GM23338 (cell line): Measurements from ENCODE around the gene WDR45B. TPM values are rescaled to one million over a fixed set of nuclear protein-coding genes. Genes with fewer than 3 reads are reported as not detected.

Experiments used
- ATAC-seq: fragments of 200-7000 bp; cut with Tn5 transposase; 3 replicates; pipeline ENCODE4 v1.9.1; 2020
- DNase-seq: peaks from one replicate; pipeline ENCODE4 v3.0.0-alpha.2; 2015; ENCODE audit warnings: low spot score
- H2AFZ ChIP-seq: fragments of 200-600 bp; sonication (generic); 2 replicates; pipeline ENCODE4 v1.8.0; 2016; ENCODE audit warnings: antibody characterized with exemption, mild to moderate bottlenecking, moderate library complexity
- H3F3A ChIP-seq: fragments of 200-600 bp; sonication (generic); replicated peaks from 2 replicates; pipeline ENCODE4 v1.8.0; 2017; ENCODE audit warnings: antibody characterized with exemption, mixed run types, low read depth
- H3K27ac ChIP-seq: fragments of 200-600 bp; sonication (generic); 2 replicates; pipeline ENCODE4 v1.6.1; 2016; ENCODE audit warnings: low read depth
- H3K27me3 ChIP-seq: fragments of 200-600 bp; sonication (generic); 2 replicates; pipeline ENCODE4 v1.8.0; 2016; ENCODE audit warnings: mild to moderate bottlenecking, mixed run types, moderate library complexity; ENCODE audit not compliant: insufficient read depth
- H3K36me3 ChIP-seq: fragments of 200-600 bp; sonication (generic); 2 replicates; pipeline ENCODE4 v1.8.0; 2016; ENCODE audit warnings: mild to moderate bottlenecking; ENCODE audit not compliant: insufficient read depth
- H3K4me1 ChIP-seq: fragments of 200-600 bp; sonication (generic); 2 replicates; pipeline ENCODE4 v1.8.0; 2016; ENCODE audit warnings: mild to moderate bottlenecking, moderate library complexity; ENCODE audit not compliant: insufficient read depth
- H3K4me2 ChIP-seq: fragments of 200-600 bp; sonication (generic); 2 replicates; pipeline ENCODE4 v1.7.1; 2017; ENCODE audit warnings: mixed run types
- H3K4me3 ChIP-seq: fragments of 200-600 bp; sonication (generic); 2 replicates; pipeline ENCODE4 v1.6.1; 2016; ENCODE audit warnings: mixed run types
- H3K79me2 ChIP-seq: fragments of 200-600 bp; sonication (generic); replicated peaks from 2 replicates; pipeline ENCODE4 v1.8.0; 2017; ENCODE audit warnings: mild to moderate bottlenecking; ENCODE audit not compliant: insufficient read depth
- H3K9me2 ChIP-seq: fragments of 200-600 bp; sonication (generic); 2 replicates; pipeline ENCODE4 v1.8.0; 2017; ENCODE audit not compliant: insufficient read depth
- H4K20me1 ChIP-seq: fragments of 200-600 bp; sonication (generic); replicated peaks from 2 replicates; pipeline ENCODE4 v1.8.0; 2017; ENCODE audit warnings: mild to moderate bottlenecking; ENCODE audit not compliant: insufficient read depth
- H3K27ac Mint-ChIP-seq: 2 replicates; pipeline ENCODE4 v1.8.0; 2020; ENCODE audit warnings: inconsistent platforms, mild to moderate bottlenecking, moderate library complexity, mixed read lengths
- H3K27me3 Mint-ChIP-seq: 3 replicates; pipeline ENCODE4 v1.8.0; 2022; ENCODE audit warnings: low read depth, mild to moderate bottlenecking, moderate library complexity, mixed read lengths, inconsistent platforms; ENCODE audit not compliant: insufficient read depth, poor library complexity
- H3K36me3 Mint-ChIP-seq: 3 replicates; pipeline ENCODE4 v1.8.0; 2021; ENCODE audit warnings: low read depth, mild to moderate bottlenecking, inconsistent platforms, moderate library complexity, mixed read lengths
- H3K4me1 Mint-ChIP-seq: 3 replicates; pipeline ENCODE4 v1.8.0; 2020; ENCODE audit warnings: mild to moderate bottlenecking, inconsistent platforms, mixed read lengths
- H3K4me3 Mint-ChIP-seq: 3 replicates; pipeline ENCODE4 v1.8.0; 2021; ENCODE audit warnings: moderate library complexity, mild to moderate bottlenecking, inconsistent platforms, mixed read lengths
- H3K9me3 Mint-ChIP-seq: 3 replicates; pipeline ENCODE4 v1.8.0; 2020; ENCODE audit warnings: moderate library complexity, mild to moderate bottlenecking, inconsistent platforms, mixed read lengths
- EZH2phosphoT487 ChIP-seq: fragments of 200-600 bp; sonication (generic); IDR thresholded peaks from one replicate; pipeline ENCODE4 v1.8.1; 2018; ENCODE audit warnings: antibody characterized with exemption; ENCODE audit not compliant: unreplicated experiment
- ZNF114 ChIP-seq: fragments of 250-450 bp; sonication (Bioruptor Pico); IDR thresholded peaks from 2 replicates; pipeline ENCODE4 v1.5.0; 2020; ENCODE audit warnings: mild to moderate bottlenecking, moderate library complexity
- polyA plus RNA-seq: library from polyadenylated mRNA; unstranded; fragments of >200 nt; fragmentation: Nextera tagmentation; extraction: Ambion mirVana; gene quantifications from 2 replicates; pipeline ENCODE4 v1.2.1, GENCODE V29; 2016
- total RNA-seq: library from RNA; depleted of rRNA; stranded (reverse); fragments of >200 nt; shearing (Covaris generic); gene quantifications from 2 replicates; pipeline ENCODE4 v1.2.3, GENCODE V29; 2014
- TF ChIP-seq, protein P1 (sequence below): fragments of 250-450 bp; sonication (Bioruptor Pico); IDR thresholded peaks from 2 replicates; pipeline ENCODE4 v1.5.0; 2020; ENCODE audit warnings: mild to moderate bottlenecking, moderate library complexity
- TF ChIP-seq, protein P2 (sequence below): IDR thresholded peaks from 2 replicates; pipeline ENCODE4 v1.6.1; 2016; ENCODE audit warnings: antibody characterized with exemption
- TF ChIP-seq, protein P3 (sequence below), 2 experiments: fragments of 200-600 bp in 1 of 2; sonication (generic) in 1 of 2; conservative IDR thresholded peaks; 2 replicates each; pipeline versions ENCODE4 v1.5.1 to v1.6.1; 2016 to 2017; ENCODE audit warnings: antibody characterized with exemption in 2 of 2, low read depth in 2 of 2, mild to moderate bottlenecking in 2 of 2, moderate library complexity in 1 of 2

Gene WDR45B
- total and polyA plus RNA-seq, 2 experiments from 2014 or later = 69.4 to 96.4 TPM

DNA sequence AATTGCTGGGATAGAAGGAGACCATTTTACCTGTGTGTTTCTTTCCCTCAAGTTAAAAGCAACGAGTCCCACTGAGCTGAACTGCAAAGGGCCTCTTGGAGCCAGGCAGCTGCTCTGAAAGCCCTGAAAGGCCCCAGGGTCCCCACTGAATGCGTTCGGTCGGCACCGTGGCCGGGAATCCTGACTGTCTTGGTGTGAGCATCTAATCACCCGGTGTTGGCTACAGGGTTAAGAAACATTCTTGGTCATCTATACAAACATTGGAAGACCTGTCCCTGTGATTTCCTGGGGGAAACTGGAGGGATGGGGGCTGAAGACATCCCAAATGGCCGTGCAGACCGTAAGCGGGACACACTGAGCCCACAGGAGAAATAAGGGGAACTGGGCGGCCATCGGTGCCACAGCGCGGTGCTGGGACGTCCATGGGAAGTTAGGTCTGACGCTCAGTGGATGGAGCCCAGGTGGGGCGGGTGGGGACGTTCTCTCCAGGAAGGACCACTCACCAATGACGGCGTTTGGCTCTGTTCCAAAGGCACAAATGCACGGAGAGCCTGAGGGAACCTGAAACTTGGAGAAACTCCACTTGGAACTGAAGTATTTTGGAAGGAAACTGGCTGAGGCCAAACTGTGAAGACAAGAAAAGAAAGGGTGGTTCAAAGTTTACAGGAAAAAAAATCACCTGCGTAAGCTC, 32.1 kb downstream of the WDR45B start:
- Histone ChIP-seq H3K79me2 (no peaks in the 10 kb centered on the region), H3K4me2 (no peak overlapping the region), H3F3A (no peaks in the 10 kb centered on the region), H2AFZ (no peak overlapping the region), H3K4me1 (peaks cover 4% of the 10 kb centered on the region; the same call in 1 of the 2 replicates), H3K4me3 (no peak overlapping the region), H3K36me3 (peaks cover 10% of the 10 kb centered on the region), H3K27ac (no peak overlapping the region), H3K27me3 (no peaks in the 10 kb centered on the region), H4K20me1 (peaks cover 3% of the 10 kb centered on the region; the same call in 1 of the 2 replicates), H3K9me2 (no peaks in the 10 kb centered on the region)
- no peaks in the 10 kb centered on the region for H3K9me3 Mint-ChIP-seq
- no peak for ATAC-seq
- H3K27me3 Mint-ChIP-seq = peaks cover 8% of the 10 kb centered on the region
- H3K36me3 Mint-ChIP-seq = peaks cover 68% of the 10 kb centered on the region
- H3K4me1 Mint-ChIP-seq = peaks cover 7% of the 10 kb centered on the region
- DNase-seq = no peak
- no peak for TF ChIP-seq EZH2phosphoT487
- no peak for TF ChIP-seq ZNF114 (CRISPR knock-in tag)
- TF ChIP-seq, protein P1, sequence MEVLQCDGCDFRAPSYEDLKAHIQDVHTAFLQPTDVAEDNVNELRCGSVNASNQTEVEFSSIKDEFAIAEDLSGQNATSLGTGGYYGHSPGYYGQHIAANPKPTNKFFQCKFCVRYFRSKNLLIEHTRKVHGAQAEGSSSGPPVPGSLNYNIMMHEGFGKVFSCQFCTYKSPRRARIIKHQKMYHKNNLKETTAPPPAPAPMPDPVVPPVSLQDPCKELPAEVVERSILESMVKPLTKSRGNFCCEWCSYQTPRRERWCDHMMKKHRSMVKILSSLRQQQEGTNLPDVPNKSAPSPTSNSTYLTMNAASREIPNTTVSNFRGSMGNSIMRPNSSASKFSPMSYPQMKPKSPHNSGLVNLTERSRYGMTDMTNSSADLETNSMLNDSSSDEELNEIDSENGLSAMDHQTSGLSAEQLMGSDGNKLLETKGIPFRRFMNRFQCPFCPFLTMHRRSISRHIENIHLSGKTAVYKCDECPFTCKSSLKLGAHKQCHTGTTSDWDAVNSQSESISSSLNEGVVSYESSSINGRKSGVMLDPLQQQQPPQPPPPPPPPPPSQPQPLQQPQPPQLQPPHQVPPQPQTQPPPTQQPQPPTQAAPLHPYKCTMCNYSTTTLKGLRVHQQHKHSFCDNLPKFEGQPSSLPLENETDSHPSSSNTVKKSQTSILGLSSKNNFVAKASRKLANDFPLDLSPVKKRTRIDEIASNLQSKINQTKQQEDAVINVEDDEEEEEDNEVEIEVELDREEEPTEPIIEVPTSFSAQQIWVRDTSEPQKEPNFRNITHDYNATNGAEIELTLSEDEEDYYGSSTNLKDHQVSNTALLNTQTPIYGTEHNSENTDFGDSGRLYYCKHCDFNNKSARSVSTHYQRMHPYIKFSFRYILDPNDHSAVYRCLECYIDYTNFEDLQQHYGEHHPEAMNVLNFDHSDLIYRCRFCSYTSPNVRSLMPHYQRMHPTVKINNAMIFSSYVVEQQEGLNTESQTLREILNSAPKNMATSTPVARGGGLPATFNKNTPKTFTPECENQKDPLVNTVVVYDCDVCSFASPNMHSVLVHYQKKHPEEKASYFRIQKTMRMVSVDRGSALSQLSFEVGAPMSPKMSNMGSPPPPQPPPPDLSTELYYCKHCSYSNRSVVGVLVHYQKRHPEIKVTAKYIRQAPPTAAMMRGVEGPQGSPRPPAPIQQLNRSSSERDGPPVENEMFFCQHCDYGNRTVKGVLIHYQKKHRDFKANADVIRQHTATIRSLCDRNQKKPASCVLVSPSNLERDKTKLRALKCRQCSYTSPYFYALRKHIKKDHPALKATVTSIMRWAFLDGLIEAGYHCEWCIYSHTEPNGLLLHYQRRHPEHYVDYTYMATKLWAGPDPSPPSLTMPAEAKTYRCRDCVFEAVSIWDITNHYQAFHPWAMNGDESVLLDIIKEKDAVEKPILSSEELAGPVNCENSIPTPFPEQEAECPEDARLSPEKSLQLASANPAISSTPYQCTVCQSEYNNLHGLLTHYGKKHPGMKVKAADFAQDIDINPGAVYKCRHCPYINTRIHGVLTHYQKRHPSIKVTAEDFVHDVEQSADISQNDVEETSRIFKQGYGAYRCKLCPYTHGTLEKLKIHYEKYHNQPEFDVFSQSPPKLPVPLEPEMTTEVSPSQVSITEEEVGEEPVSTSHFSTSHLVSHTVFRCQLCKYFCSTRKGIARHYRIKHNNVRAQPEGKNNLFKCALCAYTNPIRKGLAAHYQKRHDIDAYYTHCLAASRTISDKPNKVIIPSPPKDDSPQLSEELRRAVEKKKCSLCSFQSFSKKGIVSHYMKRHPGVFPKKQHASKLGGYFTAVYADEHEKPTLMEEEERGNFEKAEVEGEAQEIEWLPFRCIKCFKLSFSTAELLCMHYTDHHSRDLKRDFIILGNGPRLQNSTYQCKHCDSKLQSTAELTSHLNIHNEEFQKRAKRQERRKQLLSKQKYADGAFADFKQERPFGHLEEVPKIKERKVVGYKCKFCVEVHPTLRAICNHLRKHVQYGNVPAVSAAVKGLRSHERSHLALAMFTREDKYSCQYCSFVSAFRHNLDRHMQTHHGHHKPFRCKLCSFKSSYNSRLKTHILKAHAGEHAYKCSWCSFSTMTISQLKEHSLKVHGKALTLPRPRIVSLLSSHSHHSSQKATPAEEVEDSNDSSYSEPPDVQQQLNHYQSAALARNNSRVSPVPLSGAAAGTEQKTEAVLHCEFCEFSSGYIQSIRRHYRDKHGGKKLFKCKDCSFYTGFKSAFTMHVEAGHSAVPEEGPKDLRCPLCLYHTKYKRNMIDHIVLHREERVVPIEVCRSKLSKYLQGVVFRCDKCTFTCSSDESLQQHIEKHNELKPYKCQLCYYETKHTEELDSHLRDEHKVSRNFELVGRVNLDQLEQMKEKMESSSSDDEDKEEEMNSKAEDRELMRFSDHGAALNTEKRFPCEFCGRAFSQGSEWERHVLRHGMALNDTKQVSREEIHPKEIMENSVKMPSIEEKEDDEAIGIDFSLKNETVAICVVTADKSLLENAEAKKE = no peak
- TF ChIP-seq, protein P2, sequence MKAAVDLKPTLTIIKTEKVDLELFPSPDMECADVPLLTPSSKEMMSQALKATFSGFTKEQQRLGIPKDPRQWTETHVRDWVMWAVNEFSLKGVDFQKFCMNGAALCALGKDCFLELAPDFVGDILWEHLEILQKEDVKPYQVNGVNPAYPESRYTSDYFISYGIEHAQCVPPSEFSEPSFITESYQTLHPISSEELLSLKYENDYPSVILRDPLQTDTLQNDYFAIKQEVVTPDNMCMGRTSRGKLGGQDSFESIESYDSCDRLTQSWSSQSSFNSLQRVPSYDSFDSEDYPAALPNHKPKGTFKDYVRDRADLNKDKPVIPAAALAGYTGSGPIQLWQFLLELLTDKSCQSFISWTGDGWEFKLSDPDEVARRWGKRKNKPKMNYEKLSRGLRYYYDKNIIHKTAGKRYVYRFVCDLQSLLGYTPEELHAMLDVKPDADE = no peak
- TF ChIP-seq, protein P3, sequence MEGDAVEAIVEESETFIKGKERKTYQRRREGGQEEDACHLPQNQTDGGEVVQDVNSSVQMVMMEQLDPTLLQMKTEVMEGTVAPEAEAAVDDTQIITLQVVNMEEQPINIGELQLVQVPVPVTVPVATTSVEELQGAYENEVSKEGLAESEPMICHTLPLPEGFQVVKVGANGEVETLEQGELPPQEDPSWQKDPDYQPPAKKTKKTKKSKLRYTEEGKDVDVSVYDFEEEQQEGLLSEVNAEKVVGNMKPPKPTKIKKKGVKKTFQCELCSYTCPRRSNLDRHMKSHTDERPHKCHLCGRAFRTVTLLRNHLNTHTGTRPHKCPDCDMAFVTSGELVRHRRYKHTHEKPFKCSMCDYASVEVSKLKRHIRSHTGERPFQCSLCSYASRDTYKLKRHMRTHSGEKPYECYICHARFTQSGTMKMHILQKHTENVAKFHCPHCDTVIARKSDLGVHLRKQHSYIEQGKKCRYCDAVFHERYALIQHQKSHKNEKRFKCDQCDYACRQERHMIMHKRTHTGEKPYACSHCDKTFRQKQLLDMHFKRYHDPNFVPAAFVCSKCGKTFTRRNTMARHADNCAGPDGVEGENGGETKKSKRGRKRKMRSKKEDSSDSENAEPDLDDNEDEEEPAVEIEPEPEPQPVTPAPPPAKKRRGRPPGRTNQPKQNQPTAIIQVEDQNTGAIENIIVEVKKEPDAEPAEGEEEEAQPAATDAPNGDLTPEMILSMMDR (conservative IDR thresholded peaks at IDR 0.05; ENCODE audit: low read depth in 2 of 2) = no peak
- no peak overlapping the region for H3K27ac Mint-ChIP-seq
- H3K4me3 Mint-ChIP-seq = no peak overlapping the region
